T-cell (primary cell): ENCODE results near the gene DDX20. TPM values are rescaled to one million over a fixed set of nuclear protein-coding genes. Genes with fewer than 3 reads are reported as not detected.
"Not testable (repeated sequence)": the region's sequence is repeated elsewhere in the genome, so short reads cannot be mapped to it uniquely, and the experiment has no call there.

Experiments used
- ATAC-seq, 4 experiments: fragments of 200-7000 bp in 3 of 4; fragments of 150-1000 bp in 1 of 4; cut with Tn5 transposase; replicated peaks in 1 of 4; 1 replicate in 3 of 4; 2 replicates in 1 of 4; pipeline ENCODE4 v1.10.0; 2021; ENCODE audit warnings: moderate library complexity in 3 of 4, mild to moderate bottlenecking in 2 of 4, moderate number of reproducible peaks in 1 of 4
- CTCF ChIA-PET, 2 donors: fragments of 300-600 bp; sonication (Branson Sonifier 250); formaldehyde crosslinking; loops; one replicate each; lab custom pipeline; 2022; ENCODE audit warnings: antibody characterized with exemption in 2 of 2; lab: Charles Lee
- POLR2A ChIA-PET, 2 donors: fragments of 300-600 bp; sonication (Branson Sonifier 250); formaldehyde crosslinking; loops; one replicate each; lab custom pipeline; 2022; ENCODE audit warnings: antibody characterized with exemption in 2 of 2; lab: Charles Lee
- DNase-seq, 35 experiments: peaks; one replicate each; pipeline versions ENCODE4 v3.0.0 to v3.0.0-alpha.2; 2013 to 2023
- H3K27ac ChIP-seq: one replicate; pipeline ENCODE4 v1.5.1; 2013; ENCODE audit warnings: low read length
- H3K27me3 ChIP-seq, 2 experiments: replicated peaks in 1 of 2; 1 replicate in 1 of 2; 2 replicates in 1 of 2; pipeline versions ENCODE4 v1.6.1 to v1.7.0; 2013; ENCODE audit warnings: low read length in 1 of 2, mixed read lengths in 1 of 2; ENCODE audit not compliant: control insufficient read depth in 2 of 2, insufficient read depth in 2 of 2; ENCODE audit errors: extremely low read depth in 1 of 2
- H3K36me3 ChIP-seq, 2 donors: 1 replicate in 1 of 2; 2 replicates in 1 of 2; pipeline versions ENCODE4 v1.6.1 to v1.7.0; 2013; ENCODE audit warnings: low read length in 1 of 2; ENCODE audit not compliant: control insufficient read depth in 2 of 2, insufficient read depth in 1 of 2; ENCODE audit errors: extremely low read depth in 1 of 2
- H3K4me1 ChIP-seq, 2 experiments: 1 replicate in 1 of 2; 2 replicates in 1 of 2; pipeline versions ENCODE4 v1.6.1 to v1.7.0; 2013; ENCODE audit warnings: low read length in 2 of 2, mixed read lengths in 1 of 2; ENCODE audit not compliant: insufficient read depth in 2 of 2, control insufficient read depth in 1 of 2; ENCODE audit errors: extremely low read depth in 1 of 2
- H3K4me3 ChIP-seq, 2 donors: 1 replicate in 1 of 2; 2 replicates in 1 of 2; pipeline versions ENCODE4 v1.5.1 to v1.7.0; 2013; ENCODE audit warnings: mild to moderate bottlenecking in 2 of 2, low read length in 1 of 2, moderate library complexity in 1 of 2; ENCODE audit not compliant: control insufficient read depth in 1 of 2; ENCODE audit errors: extremely low read depth in 1 of 2
- H3K9me3 ChIP-seq: 2 replicates; pipeline ENCODE4 v1.7.0; 2013
- H3K27ac Mint-ChIP-seq, 2 donors: one replicate each; pipeline ENCODE4 v1.8.0; 2020 to 2021; ENCODE audit warnings: mild to moderate bottlenecking in 2 of 2, mixed read lengths in 2 of 2
- H3K27me3 Mint-ChIP-seq, 2 donors: one replicate each; pipeline ENCODE4 v1.8.0; 2021 to 2022; ENCODE audit warnings: mixed read lengths in 2 of 2
- H3K36me3 Mint-ChIP-seq: one replicate; pipeline ENCODE4 v1.8.0; 2021; ENCODE audit warnings: mixed read lengths
- H3K4me1 Mint-ChIP-seq, 3 donors: one replicate each; pipeline ENCODE4 v1.8.0; 2020 to 2022; ENCODE audit warnings: mixed read lengths in 3 of 3, mild to moderate bottlenecking in 1 of 3
- H3K4me3 Mint-ChIP-seq, 3 donors: one replicate each; pipeline ENCODE4 v1.8.0; 2020 to 2022; ENCODE audit warnings: mild to moderate bottlenecking in 3 of 3, mixed read lengths in 3 of 3, moderate library complexity in 3 of 3
- H3K9me3 Mint-ChIP-seq, 3 donors: one replicate each; pipeline ENCODE4 v1.8.0; 2020 to 2022; ENCODE audit warnings: mixed read lengths in 3 of 3
- WGBS: methylation state at CpG from one replicate; pipeline ENCODE4 v1.1.5; 2013; ENCODE audit warnings: missing lambda C conversion rate; ENCODE audit not compliant: insufficient coverage; 5-methylcytosine and 5-hydroxymethylcytosine counted together
- total RNA-seq, 35 experiments: library from RNA in 6 of 35; stranded (reverse) in 6 of 35; fragments of 120-200 nt in 1 of 35; gene quantifications; one replicate each; pipeline versions ENCODE4 v1.2.1 to v1.2.4 and lab custom pipeline; 2013 to 2026

Gene DDX20
- total RNA-seq, 5 donors from 2014 or later (not counting 1 experiment from before 2014, with no cell fraction given) = 16.7 to 19.8 (median 17.5) TPM

DNA sequence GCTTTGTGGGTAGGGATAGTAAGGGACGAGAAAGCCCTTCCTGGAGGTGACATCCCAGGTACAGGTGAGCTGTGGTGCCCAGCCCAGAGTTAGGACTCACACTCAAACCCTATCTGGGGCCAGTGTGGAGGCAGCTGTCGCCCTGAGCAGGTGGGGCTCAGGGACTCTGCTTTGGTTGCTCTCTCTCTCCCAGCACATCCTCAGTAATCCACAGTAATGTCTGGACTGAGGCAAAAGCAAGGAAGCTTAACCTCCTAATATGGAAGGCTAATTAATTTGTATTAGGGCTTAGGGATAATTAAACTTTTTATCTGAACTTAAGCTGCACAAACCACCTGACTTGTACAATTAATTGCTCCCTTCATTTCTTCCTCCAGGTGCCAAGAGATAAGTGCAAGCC, 38.2 kb downstream of the DDX20 start:
- no peak overlapping the region for H3K27ac ChIP-seq
- POLR2A ChIA-PET = no interaction called here
- H3K27me3 ChIP-seq = peaks cover 0 to 16% of the 10 kb centered on the region in 2 experiments
- no peak overlapping the region for H3K27ac Mint-ChIP-seq
- H3K9me3 Mint-ChIP-seq = no peaks in the 10 kb centered on the region
- no peak overlapping the region for H3K4me3 Mint-ChIP-seq
- CTCF ChIA-PET = no interaction called here
- no peaks in the 10 kb centered on the region for H3K4me1 ChIP-seq
- ATAC-seq (no peak), DNase-seq (no peak)
- no peaks in the 10 kb centered on the region for H3K4me1 Mint-ChIP-seq
- no peak overlapping the region for H3K4me3 ChIP-seq
- no CpG with 5 or more reads among the region's 2 CpGs for WGBS
- H3K9me3 ChIP-seq = no peaks in the 10 kb centered on the region
- H3K36me3 ChIP-seq = no peaks in the 10 kb centered on the region
- no peaks in the 10 kb centered on the region for H3K36me3 Mint-ChIP-seq
- H3K27me3 Mint-ChIP-seq = peaks cover 14 to 29% of the 10 kb centered on the region in 2 donors

DNA sequence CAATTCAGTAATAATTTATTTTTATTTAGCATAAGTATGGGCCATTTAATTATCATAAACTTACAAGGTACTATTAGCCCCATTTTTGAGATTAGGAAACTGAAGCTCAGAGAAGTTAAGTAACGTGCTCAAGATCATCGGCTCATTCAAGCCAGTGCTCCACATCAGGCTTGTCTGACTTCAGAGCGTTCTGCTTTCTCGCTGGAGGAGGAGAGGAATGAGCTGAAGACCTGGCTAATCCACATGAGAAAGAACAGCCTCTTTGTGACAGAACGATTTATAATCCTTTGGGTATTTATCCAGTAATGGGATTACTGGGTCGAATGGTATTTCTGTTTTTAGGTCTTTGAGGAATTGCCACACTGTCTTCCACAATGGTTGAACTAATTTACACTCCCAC, 39.7 kb downstream of the DDX20 start:
- CTCF ChIA-PET = interaction anchor here in 1 of 2 donors (0.6 kb wide), 1 partner anchor 1665 kb away, joined by 8 read pairs; no protein-coding TSS in a partner anchor
- H3K27ac Mint-ChIP-seq = no peak overlapping the region
- WGBS = 94% methylated on average over 3 of the region's 6 CpGs

DNA sequence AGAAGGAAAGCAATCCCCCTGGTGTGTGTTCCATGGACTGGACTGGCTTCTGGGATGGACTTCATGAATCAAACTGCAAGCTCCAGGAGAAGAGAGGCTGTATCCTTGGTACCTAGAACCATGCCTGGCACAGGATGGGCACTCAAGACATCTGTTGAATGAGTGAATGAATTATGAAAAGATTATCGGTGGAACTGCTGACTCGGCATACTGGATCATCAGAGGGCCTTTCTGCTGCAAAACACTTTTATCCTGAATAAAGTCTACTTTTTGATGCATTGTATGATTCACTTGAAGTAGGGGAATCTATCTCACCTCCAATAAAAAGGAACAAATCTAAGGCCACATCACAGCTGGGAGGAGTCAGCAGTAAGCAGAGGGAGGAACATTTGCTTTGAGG, 42.9 kb downstream of the DDX20 start:
- H3K27me3 ChIP-seq = peaks cover 0 to 29% of the 10 kb centered on the region in 2 experiments
- Mint-ChIP-seq H3K36me3 (no peaks in the 10 kb centered on the region), H3K27ac (no peak overlapping the region), H3K9me3 (peaks cover 0 to 2% (median 0%) of the 10 kb centered on the region in 3 donors), H3K4me1 (no peaks in the 10 kb centered on the region), H3K27me3 (peaks cover 3 to 7% of the 10 kb centered on the region in 2 donors), H3K4me3 (no peak overlapping the region)
- no peak for DNase-seq
- ChIA-PET POLR2A (no interaction called here), CTCF (no interaction called here)
- H3K4me3 ChIP-seq = no peak overlapping the region
- no peaks in the 10 kb centered on the region for H3K4me1 ChIP-seq
- H3K9me3 ChIP-seq = no peaks in the 10 kb centered on the region
- H3K27ac ChIP-seq = no peak overlapping the region
- WGBS = no CpG with 5 or more reads among the region's 2 CpGs
- ATAC-seq = no peak
- no peaks in the 10 kb centered on the region for H3K36me3 ChIP-seq

More for the DNA sequence above, 39.7 kb downstream of the DDX20 start:
- Mint-ChIP-seq H3K4me1 (no peaks in the 10 kb centered on the region), H3K4me3 (no peak overlapping the region), H3K27me3 (peaks cover 17 to 22% of the 10 kb centered on the region in 2 donors), H3K9me3 (peaks cover 0 to 2% (median 0%) of the 10 kb centered on the region in 3 donors), H3K36me3 (no peaks in the 10 kb centered on the region)
- ATAC-seq (no peak), DNase-seq (no peak)
- peaks cover 0 to 16% of the 10 kb centered on the region in 2 experiments for H3K27me3 ChIP-seq
- H3K4me3 ChIP-seq = no peak overlapping the region
- H3K27ac ChIP-seq = no peak overlapping the region
- H3K4me1 ChIP-seq = no peaks in the 10 kb centered on the region
- H3K9me3 ChIP-seq = no peaks in the 10 kb centered on the region
- no peaks in the 10 kb centered on the region for H3K36me3 ChIP-seq
- POLR2A ChIA-PET = no interaction called here

- H3K4me3 Mint-ChIP-seq, H3K4me3 ChIP-seq, H3K27ac Mint-ChIP-seq, H3K4me1 ChIP-seq, DNase-seq, H3K27me3 Mint-ChIP-seq, H3K4me1 Mint-ChIP-seq, H3K27ac ChIP-seq, H3K36me3 ChIP-seq, POLR2A ChIA-PET, ATAC-seq, H3K36me3 Mint-ChIP-seq, H3K9me3 ChIP-seq, H3K9me3 Mint-ChIP-seq, CTCF ChIA-PET: not testable (repeated sequence)
- peaks cover 0 to 28% of the 10 kb centered on the region in 2 experiments for H3K27me3 ChIP-seq
- no CpG with 5 or more reads among the region's 14 CpGs for WGBS
Observed at GRCh38 chr1:111799722-111800121, 44.0 kb downstream of the DDX20 start.

DNA sequence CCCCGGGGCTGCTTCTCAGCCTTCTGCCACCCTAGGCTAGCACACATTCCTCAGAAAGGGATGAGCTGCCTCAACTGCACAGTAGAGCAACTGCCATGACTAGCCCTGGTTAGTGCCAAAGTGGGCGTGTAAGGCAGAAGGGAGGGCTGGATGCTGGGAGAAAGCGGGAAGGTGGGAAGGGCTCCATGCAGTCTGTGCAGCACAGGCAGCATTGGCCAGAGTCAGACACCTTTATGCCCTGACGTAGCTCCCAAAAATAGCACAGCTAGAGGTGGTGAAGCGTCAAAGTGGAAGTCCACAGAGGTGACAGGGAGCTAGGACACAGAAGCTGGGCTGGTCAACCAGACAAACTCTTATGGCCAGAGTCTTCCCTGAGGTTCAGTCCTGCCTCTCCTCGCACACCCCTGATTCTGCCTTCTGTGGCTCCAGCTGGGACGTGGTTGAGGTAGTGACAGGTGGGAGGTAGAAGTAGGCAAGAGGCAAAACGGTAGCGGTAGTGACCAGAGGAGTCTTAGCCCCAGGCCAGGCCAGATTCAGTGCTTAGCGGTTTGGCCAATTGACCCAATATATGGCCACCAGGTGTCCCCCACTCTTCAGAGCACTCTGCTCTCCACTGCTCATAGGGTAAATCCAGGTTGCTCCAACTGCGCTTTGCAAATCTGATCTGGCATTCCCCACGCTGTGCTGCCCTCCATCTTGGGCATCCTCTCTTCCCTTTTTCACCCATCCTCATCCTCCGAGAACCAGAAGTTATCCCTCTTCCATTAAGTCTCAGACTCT, 45.6 kb downstream of the DDX20 start:
- no peaks in the 10 kb centered on the region for H3K36me3 Mint-ChIP-seq
- no peak for DNase-seq
- peaks cover 0 to 2% (median 0%) of the 10 kb centered on the region in 3 donors for H3K9me3 Mint-ChIP-seq
- POLR2A ChIA-PET = no interaction called here
- no peak overlapping the region for H3K4me3 Mint-ChIP-seq
- H3K4me1 ChIP-seq = no peaks in the 10 kb centered on the region
- H3K27ac Mint-ChIP-seq = no peak overlapping the region
- H3K36me3 ChIP-seq = no peaks in the 10 kb centered on the region
- CTCF ChIA-PET = no interaction called here
- no peaks in the 10 kb centered on the region for H3K9me3 ChIP-seq
- H3K27me3 ChIP-seq = peaks cover 0 to 35% of the 10 kb centered on the region in 2 experiments
- 77% methylated on average over 6 of the region's 13 CpGs for WGBS
- peaks cover 3 to 8% of the 10 kb centered on the region in 2 donors for H3K27me3 Mint-ChIP-seq
- no peak for ATAC-seq
- H3K27ac ChIP-seq = no peak overlapping the region
- no peak overlapping the region for H3K4me3 ChIP-seq
- peaks cover 0 to under 1% (median 0%) of the 10 kb centered on the region in 3 donors for H3K4me1 Mint-ChIP-seq

DNA sequence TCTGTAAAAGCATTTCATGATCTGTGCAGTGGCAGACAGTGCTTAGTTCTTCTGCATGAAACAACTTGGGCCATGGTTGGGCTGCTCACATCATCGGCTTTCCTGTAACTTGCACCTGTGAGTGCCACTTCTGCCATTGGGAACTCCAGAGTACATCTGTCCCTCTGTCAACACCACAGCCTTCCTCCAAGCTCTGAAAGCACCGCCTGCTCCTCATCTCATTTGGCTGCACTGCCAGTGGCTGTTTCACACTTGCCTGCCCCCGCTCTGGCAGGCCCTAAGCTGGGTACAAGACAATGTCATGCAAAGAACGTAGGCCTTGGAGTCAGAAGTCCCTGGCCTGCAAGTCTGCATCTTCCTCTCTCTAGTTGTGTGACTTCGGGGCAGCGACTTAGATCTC, 46.4 kb downstream of the DDX20 start:
- ATAC-seq = no peak
- peaks cover 0 to 2% (median 0%) of the 10 kb centered on the region in 3 donors for H3K9me3 Mint-ChIP-seq
- ChIA-PET CTCF (no interaction called here), POLR2A (no interaction called here)
- H3K9me3 ChIP-seq = no peaks in the 10 kb centered on the region
- 85% methylated on average over 4 of the region's 6 CpGs for WGBS
- no peak overlapping the region for H3K27ac Mint-ChIP-seq
- H3K4me3 Mint-ChIP-seq = no peak overlapping the region
- H3K27me3 Mint-ChIP-seq = peaks cover 3 to 8% of the 10 kb centered on the region in 2 donors
- no peaks in the 10 kb centered on the region for H3K36me3 Mint-ChIP-seq
- H3K4me1 ChIP-seq = no peaks in the 10 kb centered on the region
- no peak overlapping the region for H3K27ac ChIP-seq
- H3K4me1 Mint-ChIP-seq = peaks cover 0 to 7% (median 0%) of the 10 kb centered on the region in 3 donors
- no peaks in the 10 kb centered on the region for H3K36me3 ChIP-seq
- H3K27me3 ChIP-seq = peaks cover 0 to 35% of the 10 kb centered on the region in 2 experiments
- no peak overlapping the region for H3K4me3 ChIP-seq
- no peak for DNase-seq
